Smooth muscle cell (in vitro differentiated cells): ENCODE measurements around the gene CDK1. TPM values are rescaled to one million over a fixed set of nuclear protein-coding genes. Genes with fewer than 3 reads are reported as not detected.
A peak's percentile ranks its signal among the peaks of the same experiment; 100 is the strongest.

ENCODE experiments used
- DNase-seq: peaks from one replicate; lab custom pipeline; 2025; ENCODE audit not compliant: unreplicated experiment; lab: John Stamatoyannopoulos, UW
- H2AFZ ChIP-seq: fragments of 200-600 bp; sonication (generic); 2 replicates; pipeline ENCODE4 v1.6.0; 2016; ENCODE audit warnings: antibody characterized with exemption, low read depth, mild to moderate bottlenecking
- H3F3A ChIP-seq: fragments of 200-600 bp; sonication (generic); 2 replicates; pipeline ENCODE4 v1.6.0; 2017; ENCODE audit warnings: antibody characterized with exemption, low read depth
- H3K27ac ChIP-seq: fragments of 200-600 bp; sonication (generic); 2 replicates; pipeline ENCODE4 v1.5.1; 2016; ENCODE audit warnings: low read depth, mild to moderate bottlenecking
- H3K27me3 ChIP-seq: fragments of 200-600 bp; sonication (generic); 2 replicates; pipeline ENCODE4 v1.6.1; 2016; ENCODE audit warnings: low read depth, mild to moderate bottlenecking
- H3K36me3 ChIP-seq: fragments of 200-600 bp; sonication (generic); 2 replicates; pipeline ENCODE4 v1.5.1; 2016; ENCODE audit warnings: low read depth
- H3K4me1 ChIP-seq: fragments of 200-600 bp; sonication (generic); 2 replicates; pipeline ENCODE4 v1.5.1; 2016; ENCODE audit warnings: low read depth
- H3K4me2 ChIP-seq: fragments of 200-600 bp; sonication (generic); 2 replicates; pipeline ENCODE4 v1.6.0; 2016; ENCODE audit warnings: mild to moderate bottlenecking
- H3K4me3 ChIP-seq: fragments of 200-600 bp; sonication (generic); 2 replicates; pipeline ENCODE4 v1.5.1; 2016; ENCODE audit warnings: mild to moderate bottlenecking
- H3K79me2 ChIP-seq: fragments of 200-600 bp; sonication (generic); 2 replicates; pipeline ENCODE4 v1.6.0; 2016; ENCODE audit warnings: low read depth, mild to moderate bottlenecking
- H3K9ac ChIP-seq: fragments of 200-600 bp; sonication (generic); 2 replicates; pipeline ENCODE4 v1.6.0; 2016; ENCODE audit warnings: low read depth
- H3K9me3 ChIP-seq: fragments of 200-600 bp; sonication (generic); replicated peaks from 2 replicates; pipeline ENCODE4 v1.5.1; 2016; ENCODE audit warnings: low read depth
- H4K20me1 ChIP-seq: fragments of 200-600 bp; sonication (generic); 2 replicates; pipeline ENCODE4 v1.6.0; 2016; ENCODE audit warnings: low read depth
- whole genome bisulfite sequencing: methylation state at CpG from one replicate; pipeline ENCODE4 v1.1.7; 2016; ENCODE audit warnings: low lambda C conversion rate; 5-methylcytosine and 5-hydroxymethylcytosine counted together
- polyA plus RNA-seq: library from polyadenylated mRNA; unstranded; fragments of >200 nt; fragmentation: Nextera tagmentation; extraction: Ambion mirVana; gene quantifications from 2 replicates; pipeline ENCODE4 v1.2.1, GENCODE V29; 2016
- total RNA-seq: library from RNA; depleted of rRNA; stranded (reverse); fragments of >200 nt; gene quantifications from 2 replicates; pipeline ENCODE4 v1.2.3, GENCODE V29; 2014
- TF ChIP-seq, protein P1 (sequence below): fragments of 200-600 bp; sonication (generic); IDR thresholded peaks from 2 replicates; pipeline ENCODE4 v1.5.1; 2017; ENCODE audit warnings: borderline replicate concordance, mild to moderate bottlenecking, antibody characterized with exemption; ENCODE audit not compliant: insufficient read depth, poor library complexity, severe bottlenecking

The CDK1 gene
- total and polyA plus RNA-seq, 2 experiments from 2014 or later = 46.6 to 56.5 TPM

DNA sequence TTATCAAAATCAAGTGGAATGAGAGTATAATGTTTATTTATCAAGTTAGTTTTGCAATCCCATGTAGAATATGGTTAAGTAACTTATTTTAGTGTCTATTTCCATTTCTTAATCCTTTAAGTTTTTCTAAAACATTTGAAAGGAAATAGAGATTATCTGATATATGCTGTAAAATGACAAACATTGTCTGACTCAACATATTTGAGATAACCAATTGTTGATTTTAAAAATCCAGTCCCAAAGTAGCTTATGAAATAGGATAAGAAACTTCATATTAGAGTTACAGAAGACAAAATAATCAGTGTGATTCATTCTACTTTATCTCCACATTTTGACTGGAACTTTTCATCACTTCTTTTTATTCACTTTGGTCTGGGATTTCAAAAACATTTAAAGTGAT is 38.7 kb upstream of the CDK1 start:
- Histone ChIP-seq H4K20me1 (no peaks in the 10 kb centered on the region), H2AFZ (no peak overlapping the region), H3K36me3 (no peaks in the 10 kb centered on the region), H3K4me1 (peaks cover 10% of the 10 kb centered on the region), H3K4me2 (peak overlapping the region; percentile 79), H3K4me3 (no peak overlapping the region), H3K27me3 (no peaks in the 10 kb centered on the region), H3K9ac (no peak overlapping the region), H3K27ac (peak overlapping the region; percentile 90), H3F3A (peaks cover 12% of the 10 kb centered on the region), H3K79me2 (peaks cover under 1% of the 10 kb centered on the region), H3K9me3 (no peaks in the 10 kb centered on the region)
- TF ChIP-seq, protein P1, sequence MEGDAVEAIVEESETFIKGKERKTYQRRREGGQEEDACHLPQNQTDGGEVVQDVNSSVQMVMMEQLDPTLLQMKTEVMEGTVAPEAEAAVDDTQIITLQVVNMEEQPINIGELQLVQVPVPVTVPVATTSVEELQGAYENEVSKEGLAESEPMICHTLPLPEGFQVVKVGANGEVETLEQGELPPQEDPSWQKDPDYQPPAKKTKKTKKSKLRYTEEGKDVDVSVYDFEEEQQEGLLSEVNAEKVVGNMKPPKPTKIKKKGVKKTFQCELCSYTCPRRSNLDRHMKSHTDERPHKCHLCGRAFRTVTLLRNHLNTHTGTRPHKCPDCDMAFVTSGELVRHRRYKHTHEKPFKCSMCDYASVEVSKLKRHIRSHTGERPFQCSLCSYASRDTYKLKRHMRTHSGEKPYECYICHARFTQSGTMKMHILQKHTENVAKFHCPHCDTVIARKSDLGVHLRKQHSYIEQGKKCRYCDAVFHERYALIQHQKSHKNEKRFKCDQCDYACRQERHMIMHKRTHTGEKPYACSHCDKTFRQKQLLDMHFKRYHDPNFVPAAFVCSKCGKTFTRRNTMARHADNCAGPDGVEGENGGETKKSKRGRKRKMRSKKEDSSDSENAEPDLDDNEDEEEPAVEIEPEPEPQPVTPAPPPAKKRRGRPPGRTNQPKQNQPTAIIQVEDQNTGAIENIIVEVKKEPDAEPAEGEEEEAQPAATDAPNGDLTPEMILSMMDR = no peak
- DNase-seq = no peak

DNA sequence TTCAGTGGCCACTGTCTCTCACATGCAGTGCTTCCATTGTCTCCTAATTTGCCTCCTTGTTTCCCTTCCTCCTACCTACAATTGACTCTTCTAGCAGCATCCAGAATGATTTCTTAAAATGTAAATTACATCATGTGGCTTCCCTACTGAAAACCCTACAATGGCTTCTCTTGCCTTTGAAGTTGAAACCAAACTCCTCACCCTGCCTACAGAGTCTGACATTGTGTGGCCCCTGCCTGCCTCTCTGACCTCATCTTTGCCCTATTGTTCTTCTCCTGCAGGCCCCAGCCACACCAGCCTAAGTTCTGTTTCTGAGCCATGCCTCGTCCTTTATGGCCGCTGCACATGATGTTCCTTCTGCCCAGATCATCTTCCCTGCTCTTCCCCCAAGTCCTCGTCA is 35.8 kb upstream of the CDK1 start:
- Histone ChIP-seq H2AFZ (no peak overlapping the region), H4K20me1 (no peaks in the 10 kb centered on the region), H3K4me1 (peaks cover 5% of the 10 kb centered on the region), H3F3A (peaks cover 12% of the 10 kb centered on the region), H3K4me2 (no peak overlapping the region), H3K27ac (no peak overlapping the region), H3K4me3 (no peak overlapping the region), H3K9me3 (no peaks in the 10 kb centered on the region), H3K79me2 (no peaks in the 10 kb centered on the region), H3K27me3 (no peaks in the 10 kb centered on the region), H3K9ac (no peak overlapping the region), H3K36me3 (no peaks in the 10 kb centered on the region)
- no peak for DNase-seq
- 96% methylated on average over 3 of the region's 3 CpGs for WGBS
- TF ChIP-seq, protein P1 = no peak

DNA sequence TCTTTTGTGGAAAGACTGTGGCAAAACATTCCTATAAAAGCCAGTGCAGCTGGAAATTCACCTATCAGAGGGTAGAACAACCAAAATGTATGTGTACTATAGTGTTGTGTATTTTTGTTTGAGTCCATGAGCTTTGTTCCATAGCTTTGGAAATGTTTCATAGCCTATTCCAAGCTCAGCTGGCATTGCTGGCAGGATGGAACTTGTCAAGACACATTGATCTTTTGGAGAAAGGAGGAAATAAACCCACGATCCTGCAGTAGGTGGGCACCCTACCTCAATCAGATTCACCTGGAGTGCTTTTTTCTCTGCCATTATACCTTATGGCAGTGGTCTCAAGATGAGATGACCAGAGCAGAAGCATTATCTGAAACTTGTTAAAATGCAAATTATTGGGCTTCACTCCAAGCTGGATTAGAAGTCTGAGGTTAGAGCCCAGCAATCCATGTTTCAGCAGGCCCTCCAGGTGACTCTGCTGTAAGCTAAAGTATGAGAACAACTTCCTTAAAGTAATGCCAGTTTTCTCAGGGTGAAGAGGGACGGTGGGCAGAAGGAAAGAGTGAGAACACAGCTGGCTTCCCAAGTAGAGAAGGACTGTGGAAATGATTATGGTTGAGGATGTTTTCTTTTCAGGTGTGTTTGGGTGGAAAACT is 30.3 kb upstream of the CDK1 start:
- Histone ChIP-seq H3K4me1 (no peaks in the 10 kb centered on the region), H3K27ac (no peak overlapping the region), H3K4me3 (no peak overlapping the region), H2AFZ (no peak overlapping the region), H3K9me3 (no peaks in the 10 kb centered on the region), H4K20me1 (no peaks in the 10 kb centered on the region), H3K79me2 (no peaks in the 10 kb centered on the region), H3K27me3 (no peaks in the 10 kb centered on the region), H3K4me2 (no peak overlapping the region), H3F3A (no peaks in the 10 kb centered on the region), H3K9ac (no peak overlapping the region), H3K36me3 (no peaks in the 10 kb centered on the region)
- no peak for DNase-seq
- WGBS = 87% methylated on average over 2 of the region's 2 CpGs
- TF ChIP-seq, protein P1 = no peak

DNA sequence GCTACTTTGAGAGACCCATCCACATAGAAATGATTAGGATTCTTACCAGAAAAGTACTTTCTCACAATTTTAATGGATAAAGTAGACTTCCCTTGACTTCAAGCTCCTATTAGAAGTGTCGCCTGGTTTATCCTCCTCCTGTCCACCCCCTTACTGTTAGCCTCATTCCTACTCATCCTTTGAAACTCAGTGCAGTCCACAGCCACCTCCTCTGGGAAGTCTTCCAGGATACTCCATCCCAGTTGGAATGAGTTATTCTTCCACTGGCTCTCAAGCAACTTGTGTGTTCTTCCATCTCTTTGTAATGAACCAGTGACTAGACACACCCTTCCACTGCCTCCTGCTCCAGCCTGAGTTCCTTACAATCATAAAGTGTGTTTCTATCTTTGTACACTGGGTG is 25.1 kb upstream of the CDK1 start:
- no peak overlapping the region for H3K9ac ChIP-seq
- no peak overlapping the region for H3K4me3 ChIP-seq
- H3K4me2 ChIP-seq = no peak overlapping the region
- TF ChIP-seq, protein P1 = no peak
- no peak overlapping the region for H2AFZ ChIP-seq
- 96% methylated on average over 1 of the region's 1 CpG for WGBS
- no peaks in the 10 kb centered on the region for H3K27me3 ChIP-seq
- no peaks in the 10 kb centered on the region for H3K9me3 ChIP-seq
- H3F3A ChIP-seq = no peaks in the 10 kb centered on the region
- H3K36me3 ChIP-seq = no peaks in the 10 kb centered on the region
- no peak for DNase-seq
- H3K27ac ChIP-seq = no peak overlapping the region
- H4K20me1 ChIP-seq = no peaks in the 10 kb centered on the region
- peaks cover 4% of the 10 kb centered on the region for H3K4me1 ChIP-seq
- no peaks in the 10 kb centered on the region for H3K79me2 ChIP-seq
